ENCODE measurements around the gene ZNF678.

GRCh38 chr1:227568593-227568992 lies 5.2 kb downstream of the ZNF678 start:
- no peak for TF ChIP-seq CTCF (IDR thresholded peaks at IDR 0.05; ENCODE audit: borderline replicate concordance, extremely low read depth, low read length, poor library complexity, severe bottlenecking)
- no peak for TF ChIP-seq EZH2 (IDR thresholded peaks at IDR 0.05; ENCODE audit: borderline replicate concordance, low read depth, low read length, severe bottlenecking)

All from DND-41 (cell line).